Measurements from ENCODE around the gene ANKRD13B. TPM values are rescaled to one million over a fixed set of nuclear protein-coding genes. Genes with fewer than 3 reads are reported as not detected.

The ANKRD13B gene
- total RNA-seq, 1 experiment from 2014 or later, result 15.8 TPM

DNA sequence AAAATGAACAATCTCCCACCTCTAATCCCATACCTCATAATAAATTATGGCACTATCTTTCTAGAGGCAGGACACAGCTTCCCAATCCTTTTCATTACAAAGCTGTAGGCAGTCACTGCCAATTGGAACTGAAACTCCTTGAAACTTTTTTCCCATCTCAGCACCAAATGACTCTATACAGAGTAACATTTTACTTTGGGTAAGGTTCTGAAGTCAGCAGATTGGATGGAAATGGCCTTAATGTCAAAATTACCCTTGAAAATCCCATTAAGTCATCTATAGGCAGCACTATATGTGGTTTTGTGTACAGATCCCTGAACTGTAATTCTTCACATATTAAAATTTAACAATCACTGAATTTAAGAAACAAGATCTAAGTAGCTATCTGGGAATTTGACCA lies 60.0 kb downstream of the ANKRD13B start:
- DNase-seq (ENCODE audit: low read depth), result no peak
- in situ Hi-C loops (cut with HindIII; ENCODE audit: low pct_unique_long_range_greater_than_20kb, low sequenced_read_pairs), result loop anchor here (25.0 kb wide), 1 partner anchor 109 kb away; no protein-coding TSS in a partner anchor

DNA sequence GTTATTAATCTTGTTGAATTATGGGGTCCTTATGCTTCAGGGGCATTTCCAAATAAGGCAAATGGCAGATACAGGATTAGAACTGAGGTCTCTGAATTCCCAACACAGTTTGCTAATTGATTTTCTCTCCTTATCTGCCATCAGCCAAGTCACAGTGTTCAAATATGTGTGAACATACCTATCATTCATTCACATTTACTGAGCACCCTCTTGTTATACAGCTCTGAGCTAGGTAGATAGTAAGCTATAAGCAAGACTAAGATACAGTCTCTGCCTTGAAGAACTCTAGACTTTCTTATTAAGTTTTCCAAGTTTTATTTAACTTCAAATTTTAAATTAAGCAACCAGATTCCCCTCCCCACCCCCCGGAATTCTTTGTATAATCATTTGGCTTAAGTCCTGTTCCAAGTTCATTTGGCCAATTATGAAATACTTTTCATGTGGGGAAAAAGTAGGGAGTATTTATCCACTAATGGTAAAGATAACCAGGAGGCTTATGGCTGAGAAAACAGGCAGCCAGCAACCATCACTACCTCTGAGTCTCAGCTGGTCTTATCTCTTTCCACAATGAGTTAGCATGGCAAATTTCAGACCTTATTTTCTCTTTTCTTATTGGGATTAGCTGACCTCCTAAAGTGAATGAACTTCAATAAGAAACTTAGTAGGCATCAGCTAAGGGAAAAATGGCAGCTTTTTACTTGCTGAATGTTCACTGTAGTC lies 61.2 kb downstream of the ANKRD13B start:
- in situ Hi-C loops (cut with HindIII; ENCODE audit: low pct_unique_long_range_greater_than_20kb, low sequenced_read_pairs), result loop anchor here (25.0 kb wide), 1 partner anchor 108 kb away; no protein-coding TSS in a partner anchor
- no peak for DNase-seq (ENCODE audit: low read depth)

DNA sequence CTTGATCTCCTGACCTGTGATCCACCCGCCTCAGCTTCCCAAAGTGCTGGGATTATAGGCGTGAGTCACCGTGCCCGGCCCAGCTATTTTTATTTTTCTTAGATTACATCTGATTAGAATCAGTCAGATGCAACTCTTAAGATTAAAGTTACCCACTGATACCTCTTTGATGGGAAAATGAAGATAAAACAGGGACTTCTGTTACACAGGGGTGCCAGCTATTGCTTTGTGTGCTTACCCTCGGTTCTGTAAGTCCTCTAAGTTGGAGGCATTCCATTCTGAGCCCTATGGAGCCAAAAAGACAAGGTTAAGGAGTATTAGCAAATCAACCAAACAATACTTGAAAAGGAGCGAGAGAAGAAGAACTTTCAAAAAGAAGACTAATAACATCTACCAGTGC lies 62.4 kb downstream of the ANKRD13B start:
- in situ Hi-C loops (cut with HindIII; ENCODE audit: low pct_unique_long_range_greater_than_20kb, low sequenced_read_pairs), result loop anchor here (25.0 kb wide), 1 partner anchor 107 kb away; no protein-coding TSS in a partner anchor
- DNase-seq (ENCODE audit: low read depth), result no peak

DNA sequence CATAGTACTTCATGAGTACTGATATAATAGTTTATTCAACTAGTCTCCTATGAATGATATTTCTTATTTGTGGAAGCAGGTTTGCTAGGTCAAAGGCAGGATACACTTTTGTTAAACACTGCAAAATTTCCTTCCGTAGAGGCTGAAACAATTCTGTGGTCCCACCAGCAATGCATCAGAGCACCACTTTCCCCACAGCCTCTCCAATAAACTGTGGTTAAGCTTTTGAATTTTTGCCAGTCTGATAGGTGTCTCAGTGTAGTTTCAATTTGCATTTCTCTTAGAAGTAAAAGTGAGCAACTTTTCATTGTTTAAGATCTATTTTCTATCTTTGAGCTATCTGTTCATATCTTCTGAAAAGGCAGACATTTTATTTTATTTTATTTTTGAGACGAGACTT lies 66.2 kb downstream of the ANKRD13B start:
- DNase-seq (ENCODE audit: low read depth), result no peak
- in situ Hi-C loops (cut with HindIII; ENCODE audit: low pct_unique_long_range_greater_than_20kb, low sequenced_read_pairs), result loop anchor here (25.0 kb wide), 1 partner anchor 103 kb away; no protein-coding TSS in a partner anchor

DNA sequence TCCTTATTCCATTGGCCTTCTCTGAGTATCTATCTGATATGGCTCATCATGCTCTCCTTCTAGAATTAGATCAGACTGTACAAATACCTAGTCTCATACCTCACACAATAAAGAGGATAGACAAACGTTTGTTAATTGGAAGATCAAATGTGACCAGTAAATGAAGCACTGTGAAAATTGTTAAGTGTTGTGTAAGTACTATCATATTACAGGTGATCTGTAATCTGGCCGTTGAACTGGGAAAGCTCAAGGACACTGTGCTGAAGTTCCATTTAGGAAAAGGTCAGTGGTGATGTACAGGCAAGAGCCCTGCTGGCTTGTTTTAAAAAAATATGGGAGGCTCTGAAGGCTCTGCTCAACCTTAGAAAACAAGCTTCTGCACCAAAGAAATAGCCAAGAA lies 68.3 kb downstream of the ANKRD13B start:
- in situ Hi-C loops (cut with HindIII; ENCODE audit: low pct_unique_long_range_greater_than_20kb, low sequenced_read_pairs), result loop anchor here (25.0 kb wide), 1 partner anchor 101 kb away; no protein-coding TSS in a partner anchor
- DNase-seq (ENCODE audit: low read depth), result no peak

DNA sequence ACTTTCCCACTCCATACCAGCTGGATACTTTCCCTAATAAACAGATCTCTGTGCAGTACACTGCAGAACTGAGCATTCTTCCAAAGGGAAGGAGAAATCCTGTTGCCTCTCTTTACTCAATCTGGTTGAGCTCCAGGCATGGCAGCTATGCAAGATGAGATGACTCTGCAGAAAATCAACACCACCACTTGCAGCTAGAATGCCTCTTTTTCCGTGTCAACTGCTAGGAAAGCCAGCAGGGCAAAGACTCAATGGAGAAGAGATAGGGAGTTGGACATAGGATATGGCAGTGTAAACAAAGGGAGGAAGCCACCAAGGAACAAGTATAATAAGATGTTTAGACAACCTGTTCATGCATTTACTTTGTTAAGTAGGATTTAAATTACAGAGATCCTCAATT lies 70.2 kb downstream of the ANKRD13B start:
- DNase-seq (ENCODE audit: low read depth), result peak; percentile 57
- in situ Hi-C loops (cut with HindIII; ENCODE audit: low pct_unique_long_range_greater_than_20kb, low sequenced_read_pairs), result loop anchor here (25.0 kb wide), 1 partner anchor 99 kb away; no protein-coding TSS in a partner anchor

Other genes starting within 250 kb of the ANKRD13B start
- gene TAOK1, start 202.8 kb upstream of the ANKRD13B start, total RNA-seq (2014; rRNA removed; shearing (Covaris generic); ENCODE audit: low replicate concordance), result 13.6 and 14.2 TPM in 2 replicates
- 19.3 and 27.6 TPM in 2 replicates for gene ABHD15, start 26.1 kb upstream of the ANKRD13B start, total RNA-seq (2014; rRNA removed; shearing (Covaris generic); ENCODE audit: low replicate concordance)
- gene TP53I13, start 24.4 kb upstream of the ANKRD13B start, total RNA-seq (2014; rRNA removed; shearing (Covaris generic); ENCODE audit: low replicate concordance), result 113 and 134 TPM in 2 replicates
- 34.5 and 55.9 TPM in 2 replicates for gene GIT1, start 3.5 kb upstream of the ANKRD13B start, total RNA-seq (2014; rRNA removed; shearing (Covaris generic); ENCODE audit: low replicate concordance)
- gene CORO6, start 29.8 kb downstream of the ANKRD13B start, total RNA-seq (2014; rRNA removed; shearing (Covaris generic); ENCODE audit: low replicate concordance), result 0.95 and 6.6 TPM in 2 replicates